Lower leg skin (tissue), 3 donors: ENCODE data around the gene HRH1.
"Not testable (repeated sequence)": the region's sequence is repeated elsewhere in the genome, so short reads cannot be mapped to it uniquely, and the experiment has no call there.

Experiments used
- POLR2A ChIP-seq, 2 donors: fragments of 450-650 bp; IDR thresholded peaks; one replicate each; pipeline ENCODE4 v1.6.1; 2016 to 2017; ENCODE audit warnings: antibody characterized with exemption in 2 of 2, mild to moderate bottlenecking in 1 of 2, moderate library complexity in 1 of 2
- TF ChIP-seq, protein P1 (sequence below), 3 donors: fragments of 450-650 bp; IDR thresholded peaks; one replicate each; pipeline ENCODE4 v1.5.1; 2016; ENCODE audit warnings: antibody characterized with exemption in 3 of 3, mild to moderate bottlenecking in 3 of 3, moderate library complexity in 2 of 3

DNA sequence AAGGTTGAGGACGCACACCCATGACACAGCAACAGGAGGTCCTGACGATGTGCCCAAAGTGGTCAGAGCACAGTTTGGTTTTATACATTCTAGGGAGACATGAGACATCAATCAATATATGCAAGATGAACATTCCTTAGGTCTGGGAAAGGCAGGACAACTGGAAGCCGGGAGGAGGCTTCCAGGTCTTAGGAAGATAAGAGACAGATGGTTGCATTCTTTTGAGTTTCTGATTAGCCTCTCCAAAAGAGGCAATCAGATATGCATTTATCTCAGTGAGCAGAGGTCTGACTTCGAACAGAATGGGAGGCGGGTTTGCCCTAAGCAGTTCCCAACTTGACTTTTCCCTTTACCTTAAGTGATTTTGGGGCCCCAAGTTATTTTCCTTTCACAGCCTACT is 101.2 kb downstream of the HRH1 start:
- TF ChIP-seq, protein P1, sequence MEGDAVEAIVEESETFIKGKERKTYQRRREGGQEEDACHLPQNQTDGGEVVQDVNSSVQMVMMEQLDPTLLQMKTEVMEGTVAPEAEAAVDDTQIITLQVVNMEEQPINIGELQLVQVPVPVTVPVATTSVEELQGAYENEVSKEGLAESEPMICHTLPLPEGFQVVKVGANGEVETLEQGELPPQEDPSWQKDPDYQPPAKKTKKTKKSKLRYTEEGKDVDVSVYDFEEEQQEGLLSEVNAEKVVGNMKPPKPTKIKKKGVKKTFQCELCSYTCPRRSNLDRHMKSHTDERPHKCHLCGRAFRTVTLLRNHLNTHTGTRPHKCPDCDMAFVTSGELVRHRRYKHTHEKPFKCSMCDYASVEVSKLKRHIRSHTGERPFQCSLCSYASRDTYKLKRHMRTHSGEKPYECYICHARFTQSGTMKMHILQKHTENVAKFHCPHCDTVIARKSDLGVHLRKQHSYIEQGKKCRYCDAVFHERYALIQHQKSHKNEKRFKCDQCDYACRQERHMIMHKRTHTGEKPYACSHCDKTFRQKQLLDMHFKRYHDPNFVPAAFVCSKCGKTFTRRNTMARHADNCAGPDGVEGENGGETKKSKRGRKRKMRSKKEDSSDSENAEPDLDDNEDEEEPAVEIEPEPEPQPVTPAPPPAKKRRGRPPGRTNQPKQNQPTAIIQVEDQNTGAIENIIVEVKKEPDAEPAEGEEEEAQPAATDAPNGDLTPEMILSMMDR (IDR thresholded peaks at IDR 0.05): not testable (repeated sequence)
- not testable (repeated sequence) for TF ChIP-seq POLR2A (IDR thresholded peaks at IDR 0.05)
